Transverse colon (tissue), 4 donors: ENCODE data around the gene FIBIN. TPM values are rescaled to one million over a fixed set of nuclear protein-coding genes. Genes with fewer than 3 reads are reported as not detected.

Source experiments
- DNase-seq: peaks from one replicate; pipeline ENCODE4 v3.0.0-alpha.2; 2019
- H3K27ac ChIP-seq, 4 donors: fragments of 200-600 bp; sonication (generic); 2 replicates each; pipeline ENCODE4 v1.5.1; 2016 to 2018; ENCODE audit warnings: inconsistent platforms in 4 of 4
- H3K27me3 ChIP-seq: fragments of 200-600 bp; sonication (generic); 2 replicates; pipeline ENCODE4 v1.5.1; 2017; ENCODE audit warnings: inconsistent platforms
- H3K36me3 ChIP-seq, 4 donors: fragments of 200-600 bp; sonication (generic); 2 replicates each; pipeline ENCODE4 v1.5.1; 2017 to 2019; ENCODE audit warnings: inconsistent platforms in 4 of 4
- H3K4me1 ChIP-seq, 4 donors: fragments of 200-600 bp; sonication (generic); 2 replicates each; pipeline ENCODE4 v1.5.1; 2017 to 2020; ENCODE audit warnings: inconsistent platforms in 4 of 4
- H3K4me3 ChIP-seq, 4 donors: fragments of 200-600 bp; sonication (generic); 1 replicate in 1 of 4; 2 replicates in 3 of 4; pipeline versions ENCODE4 v1.5.1 to v1.6.1; 2017 to 2019; ENCODE audit warnings: inconsistent platforms in 4 of 4
- H3K9me3 ChIP-seq, 2 donors: fragments of 200-600 bp; sonication (generic); 2 replicates each; pipeline ENCODE4 v1.5.1; 2017 to 2019; ENCODE audit warnings: inconsistent platforms in 2 of 2
- CTCF ChIP-seq, 5 experiments: fragments of 200-600 bp in 3 of 5; fragments of 450-650 bp in 2 of 5; sonication (generic) in 3 of 5; IDR thresholded peaks; 1 replicate in 2 of 5; 2 replicates in 3 of 5; pipeline ENCODE4 v1.5.1; 2016 to 2017; ENCODE audit warnings: antibody characterized with exemption in 5 of 5, inconsistent platforms in 3 of 5, mild to moderate bottlenecking in 2 of 5, moderate library complexity in 1 of 5
- EP300 ChIP-seq: sonication (generic); formaldehyde crosslinking; IDR thresholded peaks from one replicate; pipeline ENCODE4 v1.6.1; 2017; ENCODE audit warnings: antibody characterized with exemption, low read depth
- POLR2A ChIP-seq: fragments of 450-650 bp; IDR thresholded peaks from one replicate; pipeline ENCODE4 v1.6.1; 2016; ENCODE audit warnings: antibody characterized with exemption, mild to moderate bottlenecking, moderate library complexity
- POLR2AphosphoS5 ChIP-seq, 3 donors: sonication (generic); formaldehyde crosslinking; IDR thresholded peaks; one replicate each; pipeline ENCODE4 v1.6.1; 2016; ENCODE audit warnings: antibody characterized with exemption in 3 of 3
- WGBS, 2 donors: methylation state at CpG; one replicate each; pipeline ENCODE4 v1.1.5; 2018; ENCODE audit warnings: low coverage in 1 of 2; 5-methylcytosine and 5-hydroxymethylcytosine counted together
- in situ Hi-C, 4 donors: fragments of 200-750 bp; cut with MboI; loops; one replicate each; pipeline versions ENCODE4 v1.15.0 to v1.15.1; 2017; ENCODE audit warnings: low sequenced_read_pairs in 3 of 4, low pct_ligation_motif_present in 1 of 4, low pct_unique_long_range_greater_than_20kb in 1 of 4
- intact Hi-C: fragments of 100-400 bp; cut with DNase I; formaldehyde crosslinking; loops from one replicate; pipeline ENCODE4 v1.15.1; 2023; ENCODE audit warnings: low total_unique reads
- total RNA-seq, 4 donors: library from RNA; depleted of rRNA; stranded (reverse); fragments of >200 nt; gene quantifications; one replicate each; pipeline ENCODE4 v1.1.0, GENCODE V29; 2016

Gene FIBIN
- total RNA-seq, 4 donors from 2014 or later, result 0.60 to 15.2 (median 4.4) TPM

GRCh38 chr11:27002431-27002830, 8.5 kb downstream of the FIBIN start:
- TF ChIP-seq POLR2AphosphoS5 (IDR thresholded peaks at IDR 0.05) (no peak), CTCF (IDR thresholded peaks at IDR 0.05) (no peak), POLR2A (no peak), EP300 (no peak)
- no peaks in the 10 kb centered on the region for H3K27me3 ChIP-seq
- DNase-seq, result no peak
- intact Hi-C loops, result no loop called here
- in situ Hi-C loops, result no loop called here
- H3K4me3 ChIP-seq, result no peak overlapping the region
- H3K27ac ChIP-seq, result no peak overlapping the region
- WGBS, 2 donors, result 55 to 59% methylated on average over 3 of the region's 3 CpGs
- no peaks in the 10 kb centered on the region for H3K4me1 ChIP-seq
- H3K36me3 ChIP-seq, result no peaks in the 10 kb centered on the region
- no peaks in the 10 kb centered on the region for H3K9me3 ChIP-seq

- in situ Hi-C loops (no loop called here), intact Hi-C loops (no loop called here)
- Histone ChIP-seq H3K36me3 (no peaks in the 10 kb centered on the region), H3K4me3 (no peak overlapping the region), H3K4me1 (no peaks in the 10 kb centered on the region), H3K27me3 (no peaks in the 10 kb centered on the region), H3K9me3 (no peaks in the 10 kb centered on the region), H3K27ac (no peak overlapping the region)
- 53 to 67% methylated on average over 4 of the region's 4 CpGs for WGBS, 2 donors
- no peak for DNase-seq
- TF ChIP-seq CTCF (IDR thresholded peaks at IDR 0.05) (no peak), POLR2AphosphoS5 (IDR thresholded peaks at IDR 0.05) (no peak), POLR2A (no peak), EP300 (no peak)
Measured at GRCh38 chr11:27002838-27003237, 8.9 kb downstream of the FIBIN start.

GRCh38 chr11:27004103-27004502, 10.2 kb downstream of the FIBIN start:
- intact Hi-C loops, result no loop called here
- Histone ChIP-seq H3K4me1 (no peaks in the 10 kb centered on the region), H3K27me3 (no peaks in the 10 kb centered on the region), H3K4me3 (no peak overlapping the region), H3K36me3 (no peaks in the 10 kb centered on the region), H3K9me3 (no peaks in the 10 kb centered on the region), H3K27ac (no peak overlapping the region)
- no peak for TF ChIP-seq EP300
- TF ChIP-seq POLR2A, result no peak
- TF ChIP-seq CTCF (IDR thresholded peaks at IDR 0.05), result no peak
- DNase-seq, result no peak
- 92% methylated on average over 2 of the region's 2 CpGs; no CpG with 5 or more reads in 1 of the 2 donors for WGBS, 2 donors
- in situ Hi-C loops, result no loop called here

- H3K27me3 ChIP-seq, result no peaks in the 10 kb centered on the region
- no peaks in the 10 kb centered on the region for H3K9me3 ChIP-seq
- H3K36me3 ChIP-seq, result no peaks in the 10 kb centered on the region
- no peak for TF ChIP-seq POLR2AphosphoS5 (IDR thresholded peaks at IDR 0.05)
- intact Hi-C loops (no loop called here), in situ Hi-C loops (no loop called here)
- peaks cover 13 to 20% (median 15%) of the 10 kb centered on the region in 4 donors for H3K4me1 ChIP-seq
- H3K27ac ChIP-seq, result no peak overlapping the region
- no peak overlapping the region for H3K4me3 ChIP-seq
- no peak for DNase-seq
Measured at GRCh38 chr11:27008811-27009535, 15.1 kb downstream of the FIBIN start.
